OCI-LY3 (cell line): Measurements from ENCODE around the gene PPP1R9A.

Source experiments
- H2AFZ ChIP-seq: fragments of 200-600, 300-600 bp; shearing (Covaris generic); 2 replicates; pipeline ENCODE4 v1.6.0; 2014; ENCODE audit warnings: antibody characterized with exemption, low read depth, low read length
- H3K27ac ChIP-seq: fragments of 200-600, 300-600 bp; sonication (generic); 2 replicates; pipeline ENCODE4 v1.5.1; 2014; ENCODE audit warnings: mild to moderate bottlenecking, low read length, moderate library complexity, mixed read lengths
- H3K27me3 ChIP-seq: fragments of 200-600, 300-600 bp; sonication (generic); 2 replicates; pipeline ENCODE4 v1.6.1; 2014; ENCODE audit warnings: low read depth, low read length, mixed read lengths
- H3K36me3 ChIP-seq: fragments of 200-600, 300-600 bp; sonication (generic); replicated peaks from 2 replicates; pipeline ENCODE3; 2014; ENCODE audit warnings: low read depth, low read length, mixed read lengths
- H3K4me1 ChIP-seq: fragments of 300-600, 200-600 bp; sonication (generic); 2 replicates; pipeline ENCODE4 v1.6.1; 2014; ENCODE audit warnings: low read length, mixed read lengths
- H3K4me2 ChIP-seq: fragments of 200-600, 300-600 bp; sonication (generic); 2 replicates; pipeline ENCODE4 v1.6.1; 2014; ENCODE audit warnings: low read length, mixed read lengths
- H3K4me3 ChIP-seq: fragments of 300-600, 200-600 bp; sonication (generic); 2 replicates; pipeline ENCODE4 v1.5.1; 2014; ENCODE audit warnings: antibody characterized with exemption, mild to moderate bottlenecking, low read length, moderate library complexity
- H3K79me2 ChIP-seq: fragments of 300-600, 200-600 bp; shearing (Covaris generic); 2 replicates; pipeline ENCODE4 v1.6.1; 2014; ENCODE audit warnings: mild to moderate bottlenecking, low read length, mixed read lengths
- H3K9ac ChIP-seq: fragments of 300-600, 200-600 bp; shearing (Covaris generic); 2 replicates; pipeline ENCODE4 v1.6.0; 2014; ENCODE audit warnings: mild to moderate bottlenecking, low read length, moderate library complexity
- H3K9me3 ChIP-seq: fragments of 200-600, 300-600 bp; shearing (Covaris generic); 2 replicates; pipeline ENCODE4 v1.6.1; 2014; ENCODE audit warnings: low read length, mixed read lengths; ENCODE audit not compliant: insufficient read depth
- H4K20me1 ChIP-seq: fragments of 200-600, 300-600 bp; sonication (generic); 2 replicates; pipeline ENCODE4 v1.6.1; 2016; ENCODE audit warnings: low read length, mixed read lengths; ENCODE audit not compliant: insufficient read depth
- EZH2phosphoT487 ChIP-seq: fragments of 200-600 bp; shearing (Covaris generic); IDR thresholded peaks from 2 replicates; pipeline ENCODE4 v1.6.1; 2018; ENCODE audit warnings: antibody characterized with exemption, mixed run types, low read depth
- TF ChIP-seq, protein P1 (sequence below): fragments of 200-600, 300-600 bp; sonication (generic); IDR thresholded peaks from 2 replicates; pipeline ENCODE4 v1.5.1; 2014; ENCODE audit warnings: antibody characterized with exemption, low read length, low read depth

PPP1R9A gene

DNA sequence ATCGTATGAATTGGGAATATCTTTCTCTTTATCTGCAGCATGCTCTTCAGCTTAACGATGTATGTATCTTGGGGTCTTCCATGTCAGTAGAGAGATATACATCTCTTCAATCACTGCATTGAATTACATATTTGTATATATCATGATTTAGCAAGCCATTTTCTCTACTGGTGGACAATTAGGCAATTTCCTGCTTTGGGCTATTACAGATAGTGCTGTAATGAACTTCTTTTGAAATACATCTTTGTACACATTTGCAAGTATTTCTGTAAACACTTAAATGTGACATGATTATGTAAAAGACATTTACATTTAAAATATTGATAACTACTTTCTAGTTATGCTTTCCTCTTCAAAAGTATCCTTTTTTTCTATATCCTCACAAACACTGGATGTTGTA, 199.0 kb downstream of the PPP1R9A start:
- no peaks in the 10 kb centered on the region for H3K27me3 ChIP-seq
- peaks cover 7% of the 10 kb centered on the region for H3K4me1 ChIP-seq
- TF ChIP-seq EZH2phosphoT487: no peak
- TF ChIP-seq, protein P1, sequence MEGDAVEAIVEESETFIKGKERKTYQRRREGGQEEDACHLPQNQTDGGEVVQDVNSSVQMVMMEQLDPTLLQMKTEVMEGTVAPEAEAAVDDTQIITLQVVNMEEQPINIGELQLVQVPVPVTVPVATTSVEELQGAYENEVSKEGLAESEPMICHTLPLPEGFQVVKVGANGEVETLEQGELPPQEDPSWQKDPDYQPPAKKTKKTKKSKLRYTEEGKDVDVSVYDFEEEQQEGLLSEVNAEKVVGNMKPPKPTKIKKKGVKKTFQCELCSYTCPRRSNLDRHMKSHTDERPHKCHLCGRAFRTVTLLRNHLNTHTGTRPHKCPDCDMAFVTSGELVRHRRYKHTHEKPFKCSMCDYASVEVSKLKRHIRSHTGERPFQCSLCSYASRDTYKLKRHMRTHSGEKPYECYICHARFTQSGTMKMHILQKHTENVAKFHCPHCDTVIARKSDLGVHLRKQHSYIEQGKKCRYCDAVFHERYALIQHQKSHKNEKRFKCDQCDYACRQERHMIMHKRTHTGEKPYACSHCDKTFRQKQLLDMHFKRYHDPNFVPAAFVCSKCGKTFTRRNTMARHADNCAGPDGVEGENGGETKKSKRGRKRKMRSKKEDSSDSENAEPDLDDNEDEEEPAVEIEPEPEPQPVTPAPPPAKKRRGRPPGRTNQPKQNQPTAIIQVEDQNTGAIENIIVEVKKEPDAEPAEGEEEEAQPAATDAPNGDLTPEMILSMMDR: no peak
- H3K4me3 ChIP-seq: no peak overlapping the region
- H4K20me1 ChIP-seq: no peaks in the 10 kb centered on the region
- no peak overlapping the region for H2AFZ ChIP-seq
- no peak overlapping the region for H3K27ac ChIP-seq
- no peak overlapping the region for H3K4me2 ChIP-seq
- H3K79me2 ChIP-seq: no peaks in the 10 kb centered on the region
- no peaks in the 10 kb centered on the region for H3K9me3 ChIP-seq
- no peaks in the 10 kb centered on the region for H3K36me3 ChIP-seq
- no peak overlapping the region for H3K9ac ChIP-seq

DNA sequence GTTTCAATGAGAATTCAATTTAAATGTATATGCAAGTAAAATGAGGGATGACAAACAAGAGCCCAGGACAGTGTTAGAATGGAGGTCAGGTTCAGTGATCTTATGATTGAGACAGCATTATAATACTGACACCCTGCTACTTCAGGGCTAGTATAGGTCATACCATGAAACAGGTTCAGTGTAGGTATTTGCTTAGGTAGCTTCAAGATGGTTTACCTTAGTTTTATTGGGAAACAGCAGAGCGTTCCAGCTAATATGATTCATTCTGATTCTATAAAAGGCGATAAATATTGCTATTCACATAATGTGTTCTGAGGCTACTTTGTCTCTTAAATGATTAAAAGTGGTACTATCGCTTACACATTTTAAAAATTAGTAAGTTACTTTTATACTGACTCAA, 203.3 kb downstream of the PPP1R9A start:
- H3K27me3 ChIP-seq: no peaks in the 10 kb centered on the region
- no peak overlapping the region for H3K4me2 ChIP-seq
- no peak overlapping the region for H2AFZ ChIP-seq
- no peak overlapping the region for H3K4me3 ChIP-seq
- no peak overlapping the region for H3K27ac ChIP-seq
- no peaks in the 10 kb centered on the region for H3K9me3 ChIP-seq
- no peaks in the 10 kb centered on the region for H3K36me3 ChIP-seq
- no peak overlapping the region for H3K9ac ChIP-seq
- H4K20me1 ChIP-seq: no peaks in the 10 kb centered on the region
- no peaks in the 10 kb centered on the region for H3K79me2 ChIP-seq
- H3K4me1 ChIP-seq: peaks cover 7% of the 10 kb centered on the region
- TF ChIP-seq, protein P1: no peak

DNA sequence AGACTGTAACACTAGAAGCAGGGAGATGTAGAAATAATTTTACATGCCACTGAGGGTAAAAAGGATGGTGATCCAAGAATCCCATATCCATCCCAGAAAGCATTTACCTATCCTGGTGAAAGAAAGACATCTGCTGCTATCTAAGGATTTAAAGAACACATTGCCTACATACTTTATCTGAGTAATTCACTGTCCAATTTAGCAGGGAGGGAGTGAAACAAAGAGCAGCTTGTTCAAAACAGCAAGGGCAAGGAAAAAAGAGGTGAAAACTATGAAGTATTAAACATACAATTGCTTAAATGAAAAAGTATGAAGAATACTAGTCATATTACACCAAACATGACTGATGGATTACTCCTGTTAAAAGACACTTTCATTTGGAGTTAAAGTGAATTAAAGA, 206.2 kb downstream of the PPP1R9A start:
- Histone ChIP-seq H3K9me3 (no peaks in the 10 kb centered on the region), H3K4me2 (no peak overlapping the region), H2AFZ (no peak overlapping the region), H3K9ac (no peak overlapping the region), H3K36me3 (no peaks in the 10 kb centered on the region), H3K27ac (no peak overlapping the region), H4K20me1 (no peaks in the 10 kb centered on the region), H3K27me3 (no peaks in the 10 kb centered on the region), H3K4me3 (no peak overlapping the region), H3K4me1 (peaks cover 7% of the 10 kb centered on the region), H3K79me2 (no peaks in the 10 kb centered on the region)
- TF ChIP-seq EZH2phosphoT487: no peak
- TF ChIP-seq, protein P1: no peak

DNA sequence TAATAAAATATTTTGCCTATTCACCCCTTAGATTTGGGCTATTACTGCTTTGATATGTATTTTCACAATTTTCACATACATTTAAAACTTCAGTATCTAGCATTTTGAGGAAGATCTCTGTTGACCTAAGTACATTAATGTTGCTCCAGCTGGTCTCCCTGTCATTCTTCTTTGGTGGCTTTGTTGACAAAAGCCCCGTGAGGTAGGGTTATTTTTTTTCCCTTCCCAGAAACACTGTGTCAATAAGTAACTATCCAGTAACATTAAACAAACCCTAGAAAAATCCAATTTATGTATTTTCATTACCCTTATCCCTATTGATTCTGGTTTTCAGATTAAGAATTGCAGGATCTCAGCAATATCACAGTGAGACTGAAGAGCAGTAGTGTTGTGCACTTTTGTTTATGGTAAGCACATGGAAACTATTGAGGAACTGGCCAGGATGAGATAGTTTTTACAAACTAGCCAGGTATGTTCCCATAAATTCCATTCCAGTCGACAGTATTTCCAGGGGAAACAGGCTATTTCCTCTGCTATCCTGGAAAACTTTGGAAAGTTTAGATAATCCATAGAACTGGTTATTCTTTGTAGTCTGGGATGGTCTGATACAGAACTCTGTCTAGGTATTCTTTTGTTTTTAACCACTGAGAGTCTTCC, 218.8 kb downstream of the PPP1R9A start:
- no peak overlapping the region for H3K4me3 ChIP-seq
- H2AFZ ChIP-seq: no peak overlapping the region
- no peak overlapping the region for H3K9ac ChIP-seq
- H3K79me2 ChIP-seq: no peaks in the 10 kb centered on the region
- H3K27ac ChIP-seq: no peak overlapping the region
- no peaks in the 10 kb centered on the region for H3K36me3 ChIP-seq
- H3K4me1 ChIP-seq: no peaks in the 10 kb centered on the region
- H3K9me3 ChIP-seq: no peaks in the 10 kb centered on the region
- TF ChIP-seq, protein P1: no peak
- no peak for TF ChIP-seq EZH2phosphoT487
- no peaks in the 10 kb centered on the region for H3K27me3 ChIP-seq
- H4K20me1 ChIP-seq: no peaks in the 10 kb centered on the region
- no peak overlapping the region for H3K4me2 ChIP-seq
